ENCODE results near the gene COX7A2L. TPM values are rescaled to one million over a fixed set of nuclear protein-coding genes. Genes with fewer than 3 reads are reported as not detected.

The COX7A2L gene
- total and polyA plus RNA-seq, 7 experiments from 2014 or later = 57.3 to 204 (median 84.1) TPM

- no peak for ATAC-seq
- no peak for DNase-seq
- Mint-ChIP-seq H3K36me3 (peaks cover 38 to 69% (median 42%) of the 10 kb centered on the region in 5 donors), H3K27me3 (no peaks in the 10 kb centered on the region), H3K9me3 (peaks cover 0 to 24% (median 5%) of the 10 kb centered on the region in 11 donors), H3K4me1 (peaks cover 0 to 5% (median 0%) of the 10 kb centered on the region in 7 donors), H3K4me3 (peak overlapping the region in 1 of 10 donors; percentile 37), H3K27ac (peak overlapping the region in 7 of 9 donors; percentile 14 to 62 (median 35))
- no peak overlapping the region for H3K27ac ChIP-seq (ENCODE audit: low read depth, low read length)
- no peaks in the 10 kb centered on the region for H3K9me3 ChIP-seq (ENCODE audit: control insufficient read depth in 2 of 3, low read length in 3 of 3)
- ChIA-PET POLR2A (no interaction called here), CTCF (interaction anchor here (0.7 kb wide), 1 partner anchor 464 kb away, joined by 3 read pairs; no protein-coding TSS in a partner anchor)
- H3K36me3 ChIP-seq (ENCODE audit: control insufficient read depth in 2 of 3, insufficient read depth in 3 of 3, low read length in 3 of 3) = peaks cover 13 to 85% (median 28%) of the 10 kb centered on the region in 3 experiments
- intact Hi-C loops (cut with micrococcal nuclease) = no loop called here
- no peaks in the 10 kb centered on the region for H3K27me3 ChIP-seq (ENCODE audit: control insufficient read depth in 2 of 2, insufficient read depth in 2 of 2, low read length in 2 of 2)
- H3K4me3 ChIP-seq (ENCODE audit: low read length) = no peak overlapping the region
- H3K4me1 ChIP-seq (ENCODE audit: control insufficient read depth in 2 of 2, insufficient read depth in 2 of 2, low read length in 2 of 2) = no peaks in the 10 kb centered on the region
Measured at GRCh38 chr2:42333579-42333978, 27.4 kb downstream of the COX7A2L start.

GRCh38 chr2:42332575-42332974 lies 28.4 kb downstream of the COX7A2L start:
- intact Hi-C loops (cut with micrococcal nuclease) = no loop called here
- Histone ChIP-seq H3K36me3 (ENCODE audit: control insufficient read depth in 2 of 3, insufficient read depth in 3 of 3, low read length in 3 of 3) (peaks cover 13 to 78% (median 28%) of the 10 kb centered on the region in 3 experiments), H3K4me1 (ENCODE audit: control insufficient read depth in 2 of 2, insufficient read depth in 2 of 2, low read length in 2 of 2) (no peaks in the 10 kb centered on the region), H3K27me3 (ENCODE audit: control insufficient read depth in 2 of 2, insufficient read depth in 2 of 2, low read length in 2 of 2) (no peaks in the 10 kb centered on the region), H3K9me3 (ENCODE audit: control insufficient read depth in 2 of 3, low read length in 3 of 3) (no peaks in the 10 kb centered on the region), H3K4me3 (ENCODE audit: low read length) (no peak overlapping the region), H3K27ac (ENCODE audit: low read depth, low read length) (no peak overlapping the region)
- H3K4me1 Mint-ChIP-seq = peaks cover 0 to 5% (median 0%) of the 10 kb centered on the region in 7 donors
- H3K27me3 Mint-ChIP-seq = no peaks in the 10 kb centered on the region
- DNase-seq = no peak
- POLR2A ChIA-PET = no interaction called here
- peak overlapping the region in 3 of 9 donors; percentile 3 to 45 (median 14) for H3K27ac Mint-ChIP-seq
- CTCF ChIA-PET = no interaction called here
- H3K4me3 Mint-ChIP-seq = no peak overlapping the region
- H3K9me3 Mint-ChIP-seq = peaks cover 0 to 15% (median 0%) of the 10 kb centered on the region in 11 donors
- no peak for ATAC-seq
- H3K36me3 Mint-ChIP-seq = peaks cover 33 to 59% (median 35%) of the 10 kb centered on the region in 5 donors

- no peak for ATAC-seq
- no peaks in the 10 kb centered on the region for H3K27me3 ChIP-seq (ENCODE audit: control insufficient read depth in 2 of 2, insufficient read depth in 2 of 2, low read length in 2 of 2)
- no peaks in the 10 kb centered on the region for H3K9me3 ChIP-seq (ENCODE audit: control insufficient read depth in 2 of 3, low read length in 3 of 3)
- ChIA-PET POLR2A (no interaction called here), CTCF (interaction anchor here (0.6 kb wide), 1 partner anchor 67 kb away, joined by 3 read pairs; no protein-coding TSS in a partner anchor)
- no peak for DNase-seq
- Mint-ChIP-seq H3K36me3 (peaks cover 27 to 53% (median 31%) of the 10 kb centered on the region in 5 donors), H3K4me3 (no peak overlapping the region), H3K27ac (peak overlapping the region in 6 of 9 donors; percentile 16 to 61 (median 38)), H3K9me3 (peaks cover 0 to 9% (median 0%) of the 10 kb centered on the region in 11 donors), H3K4me1 (peaks cover 0 to 2% (median 0%) of the 10 kb centered on the region in 7 donors), H3K27me3 (no peaks in the 10 kb centered on the region)
- H3K27ac ChIP-seq (ENCODE audit: low read depth, low read length) = no peak overlapping the region
- H3K4me3 ChIP-seq (ENCODE audit: low read length) = no peak overlapping the region
- H3K36me3 ChIP-seq (ENCODE audit: control insufficient read depth in 2 of 3, insufficient read depth in 3 of 3, low read length in 3 of 3) = peaks cover 13 to 79% (median 28%) of the 10 kb centered on the region in 3 experiments
- intact Hi-C loops (cut with micrococcal nuclease) = no loop called here
- no peaks in the 10 kb centered on the region for H3K4me1 ChIP-seq (ENCODE audit: control insufficient read depth in 2 of 2, insufficient read depth in 2 of 2, low read length in 2 of 2)
Measured at GRCh38 chr2:42331569-42332284, 29.3 kb downstream of the COX7A2L start.

GRCh38 chr2:42329736-42330135 lies 31.3 kb downstream of the COX7A2L start:
- H3K4me1 Mint-ChIP-seq = peaks cover 0 to 5% (median 0%) of the 10 kb centered on the region in 7 donors
- ATAC-seq = no peak
- H3K27ac Mint-ChIP-seq = peak overlapping the region in 5 of 9 donors; percentile 8 to 77 (median 32)

GRCh38 chr2:42328923-42329322 lies 32.1 kb downstream of the COX7A2L start:
- Histone ChIP-seq H3K36me3 (ENCODE audit: control insufficient read depth in 2 of 3, insufficient read depth in 3 of 3, low read length in 3 of 3) (peaks cover 13 to 78% (median 33%) of the 10 kb centered on the region in 3 experiments), H3K4me1 (ENCODE audit: control insufficient read depth in 2 of 2, insufficient read depth in 2 of 2, low read length in 2 of 2) (no peaks in the 10 kb centered on the region), H3K9me3 (ENCODE audit: control insufficient read depth in 2 of 3, low read length in 3 of 3) (no peaks in the 10 kb centered on the region), H3K27ac (ENCODE audit: low read depth, low read length) (no peak overlapping the region), H3K27me3 (ENCODE audit: control insufficient read depth in 2 of 2, insufficient read depth in 2 of 2, low read length in 2 of 2) (no peaks in the 10 kb centered on the region), H3K4me3 (ENCODE audit: low read length) (no peak overlapping the region)
- Mint-ChIP-seq H3K9me3 (no peaks in the 10 kb centered on the region), H3K27me3 (no peaks in the 10 kb centered on the region), H3K4me1 (peaks cover 0 to 5% (median 0%) of the 10 kb centered on the region in 7 donors), H3K4me3 (no peak overlapping the region), H3K27ac (peak overlapping the region in 3 of 9 donors; percentile 68 to 77 (median 70)), H3K36me3 (peaks cover 14 to 46% (median 29%) of the 10 kb centered on the region in 5 donors)
- no peak for ATAC-seq
- ChIA-PET POLR2A (interaction anchor here (0.8 to 1.3 kb wide), 2 partner anchors 42 to 224 kb away, joined by 3 read pairs; no protein-coding TSS in a partner anchor), CTCF (interaction anchor here (0.6 to 2.1 kb wide), 12 partner anchors 13 to 488 kb away, joined by 3 to 15 read pairs (median 3); no protein-coding TSS in a partner anchor)
- no peak for DNase-seq
- intact Hi-C loops (cut with micrococcal nuclease) = loop anchor here (1.0 to 5.0 kb wide), 7 partner anchors 32 to 489 kb away; partner anchors contain the start of gene COX7A2L (in 1 of the 2)

More at GRCh38 chr2:42329736-42330135, 31.3 kb downstream of the COX7A2L start:
- Histone ChIP-seq H3K27ac (ENCODE audit: low read depth, low read length) (no peak overlapping the region), H3K4me1 (ENCODE audit: control insufficient read depth in 2 of 2, insufficient read depth in 2 of 2, low read length in 2 of 2) (no peaks in the 10 kb centered on the region), H3K4me3 (ENCODE audit: low read length) (no peak overlapping the region), H3K27me3 (ENCODE audit: control insufficient read depth in 2 of 2, insufficient read depth in 2 of 2, low read length in 2 of 2) (no peaks in the 10 kb centered on the region), H3K36me3 (ENCODE audit: control insufficient read depth in 2 of 3, insufficient read depth in 3 of 3, low read length in 3 of 3) (peaks cover 13 to 80% (median 33%) of the 10 kb centered on the region in 3 experiments), H3K9me3 (ENCODE audit: control insufficient read depth in 2 of 3, low read length in 3 of 3) (no peaks in the 10 kb centered on the region)
- DNase-seq = no peak
- CTCF ChIA-PET = interaction anchor here (0.8 to 1.8 kb wide), 3 partner anchors 234 to 460 kb away, joined by 3 to 15 read pairs (median 3); no protein-coding TSS in a partner anchor
- Mint-ChIP-seq H3K4me3 (no peak overlapping the region), H3K36me3 (peaks cover 14 to 48% (median 33%) of the 10 kb centered on the region in 5 donors), H3K27me3 (no peaks in the 10 kb centered on the region), H3K9me3 (no peaks in the 10 kb centered on the region)
- POLR2A ChIA-PET = interaction anchor here (1.3 kb wide), 1 partner anchor 224 kb away, joined by 3 read pairs; no protein-coding TSS in a partner anchor
- intact Hi-C loops (cut with micrococcal nuclease) = loop anchor here (2.0 to 5.0 kb wide), 4 partner anchors 31 to 462 kb away; partner anchors contain the start of gene COX7A2L (in 1 of the 2)

GRCh38 chr2:42328148-42328833 lies 32.7 kb downstream of the COX7A2L start:
- H3K4me1 Mint-ChIP-seq = peaks cover 0 to 5% (median 0%) of the 10 kb centered on the region in 7 donors
- intact Hi-C loops (cut with micrococcal nuclease) = loop anchor here (1.0 to 5.0 kb wide), 7 partner anchors 31 to 488 kb away; partner anchors contain the start of gene COX7A2L (in 1 of the 2)
- H3K27ac Mint-ChIP-seq = peak overlapping the region in 7 of 9 donors; percentile 12 to 77 (median 57)
- Histone ChIP-seq H3K36me3 (ENCODE audit: control insufficient read depth in 2 of 3, insufficient read depth in 3 of 3, low read length in 3 of 3) (peaks cover 13 to 72% (median 33%) of the 10 kb centered on the region in 3 experiments), H3K4me3 (ENCODE audit: low read length) (no peak overlapping the region), H3K9me3 (ENCODE audit: control insufficient read depth in 2 of 3, low read length in 3 of 3) (no peaks in the 10 kb centered on the region), H3K27me3 (ENCODE audit: control insufficient read depth in 2 of 2, insufficient read depth in 2 of 2, low read length in 2 of 2) (no peaks in the 10 kb centered on the region), H3K27ac (ENCODE audit: low read depth, low read length) (no peak overlapping the region), H3K4me1 (ENCODE audit: control insufficient read depth in 2 of 2, insufficient read depth in 2 of 2, low read length in 2 of 2) (no peaks in the 10 kb centered on the region)
- ATAC-seq (peak; percentile 57), DNase-seq (peak in 5 of 9 donors; percentile 13 to 34 (median 32))
- H3K4me3 Mint-ChIP-seq = no peak overlapping the region
- H3K36me3 Mint-ChIP-seq = peaks cover 8 to 40% (median 25%) of the 10 kb centered on the region in 5 donors
- ChIA-PET CTCF (interaction anchor here (0.6 to 2.1 kb wide), 11 partner anchors 14 to 487 kb away, joined by 3 to 15 read pairs (median 3); no protein-coding TSS in a partner anchor), POLR2A (interaction anchor here (0.8 kb wide), 1 partner anchor 41 kb away, joined by 3 read pairs; no protein-coding TSS in a partner anchor)
- no peaks in the 10 kb centered on the region for H3K27me3 Mint-ChIP-seq
- H3K9me3 Mint-ChIP-seq = no peaks in the 10 kb centered on the region
